GM12878 (cell line): ENCODE data around the gene CAPN1.

Source experiments
- EP300 ChIP-seq, 2 experiments: fragments of 150-350 bp in 1 of 2; IDR thresholded peaks; 2 replicates each; pipeline ENCODE4 v1.6.1; 2011 to 2012; ENCODE audit warnings: low read depth in 2 of 2, low read length in 2 of 2, borderline replicate concordance in 1 of 2, improper control_type of control experiment in 1 of 2, inconsistent platforms in 1 of 2; ENCODE audit not compliant: control insufficient read depth in 1 of 2
- HDAC2 ChIP-seq: fragments of 200-600 bp; sonication (generic); IDR thresholded peaks from 2 replicates; pipeline ENCODE4 v1.6.1; 2017
- KDM1A ChIP-seq: fragments of 200-600 bp; sonication (generic); IDR thresholded peaks from 2 replicates; pipeline ENCODE4 v1.6.1; 2016; ENCODE audit warnings: borderline replicate concordance
- MAX ChIP-seq: IDR thresholded peaks from 2 replicates; pipeline ENCODE4 v1.6.1; 2012; ENCODE audit warnings: low read depth, low read length, improper control_type of control experiment
- NFXL1 ChIP-seq: fragments of 450-650 bp; IDR thresholded peaks from 2 replicates; pipeline ENCODE4 v1.6.1; 2017; ENCODE audit warnings: antibody characterized with exemption, mild to moderate bottlenecking, borderline replicate concordance
- PAX5 ChIP-seq: IDR thresholded peaks from 2 replicates; pipeline ENCODE4 v1.6.1; 2011; ENCODE audit warnings: low read depth, low read length, borderline replicate concordance
- POLR2A ChIP-seq: IDR thresholded peaks from 2 replicates; pipeline ENCODE4 v1.6.1; 2011; ENCODE audit warnings: low read depth, mild to moderate bottlenecking, low read length
- POLR2AphosphoS5 ChIP-seq: IDR thresholded peaks from 2 replicates; pipeline ENCODE4 v1.6.1; 2011; ENCODE audit warnings: mild to moderate bottlenecking, low read length, inconsistent platforms
- RB1 ChIP-seq: fragments of 450-650 bp; formaldehyde crosslinking; IDR thresholded peaks from 2 replicates; pipeline ENCODE4 v1.6.1; 2017; ENCODE audit warnings: mild to moderate bottlenecking, borderline replicate concordance
- SPI1 ChIP-seq: IDR thresholded peaks from 2 replicates; pipeline ENCODE4 v1.6.1; 2011; ENCODE audit warnings: low read depth, mild to moderate bottlenecking, low read length, moderate library complexity, borderline replicate concordance; ENCODE audit not compliant: insufficient read depth
- TAF1 ChIP-seq: IDR thresholded peaks from 2 replicates; pipeline ENCODE4 v1.6.1; 2011; ENCODE audit warnings: mild to moderate bottlenecking, low read depth, low read length, borderline replicate concordance
- ZBTB11 ChIP-seq: fragments of 450-650 bp; formaldehyde crosslinking; IDR thresholded peaks from 2 replicates; pipeline ENCODE4 v1.5.0; 2022; ENCODE audit warnings: mild to moderate bottlenecking, missing genetic modification characterization
- TF ChIP-seq, protein P1 (sequence below), 3 experiments: IDR thresholded peaks in 2 of 3; conservative IDR thresholded peaks in 1 of 3; 2 replicates each; pipeline ENCODE4 v1.5.1; 2011; ENCODE audit warnings: low read depth in 3 of 3, low read length in 3 of 3, mild to moderate bottlenecking in 3 of 3, control low read depth in 2 of 3, moderate library complexity in 2 of 3, inconsistent platforms in 1 of 3, mixed read lengths in 1 of 3; ENCODE audit not compliant: control insufficient read depth in 2 of 3, insufficient read depth in 1 of 3; ENCODE audit errors: extremely low read depth in 1 of 3
- TF ChIP-seq, protein P2 (sequence below): IDR thresholded peaks from 2 replicates; pipeline ENCODE4 v1.6.1; 2012; ENCODE audit warnings: low read depth, low read length, improper control_type of control experiment

GRCh38 chr11:65186701-65187100 lies 5.0 kb downstream of the CAPN1 start:
- TF ChIP-seq SPI1 (no peak), HDAC2 (no peak), TAF1 (no peak), MAX (no peak), NFXL1 (no peak), EP300 (IDR thresholded peaks at IDR 0.05; ENCODE audit: borderline replicate concordance in 1 of 2, control insufficient read depth in 1 of 2, low read depth in 2 of 2, low read length in 2 of 2) (no peak), PAX5 (no peak), POLR2A (no peak), RB1 (no peak), KDM1A (no peak), POLR2AphosphoS5 (no peak), ZBTB11 (CRISPR knock-in tag) (no peak)
- TF ChIP-seq, protein P1, sequence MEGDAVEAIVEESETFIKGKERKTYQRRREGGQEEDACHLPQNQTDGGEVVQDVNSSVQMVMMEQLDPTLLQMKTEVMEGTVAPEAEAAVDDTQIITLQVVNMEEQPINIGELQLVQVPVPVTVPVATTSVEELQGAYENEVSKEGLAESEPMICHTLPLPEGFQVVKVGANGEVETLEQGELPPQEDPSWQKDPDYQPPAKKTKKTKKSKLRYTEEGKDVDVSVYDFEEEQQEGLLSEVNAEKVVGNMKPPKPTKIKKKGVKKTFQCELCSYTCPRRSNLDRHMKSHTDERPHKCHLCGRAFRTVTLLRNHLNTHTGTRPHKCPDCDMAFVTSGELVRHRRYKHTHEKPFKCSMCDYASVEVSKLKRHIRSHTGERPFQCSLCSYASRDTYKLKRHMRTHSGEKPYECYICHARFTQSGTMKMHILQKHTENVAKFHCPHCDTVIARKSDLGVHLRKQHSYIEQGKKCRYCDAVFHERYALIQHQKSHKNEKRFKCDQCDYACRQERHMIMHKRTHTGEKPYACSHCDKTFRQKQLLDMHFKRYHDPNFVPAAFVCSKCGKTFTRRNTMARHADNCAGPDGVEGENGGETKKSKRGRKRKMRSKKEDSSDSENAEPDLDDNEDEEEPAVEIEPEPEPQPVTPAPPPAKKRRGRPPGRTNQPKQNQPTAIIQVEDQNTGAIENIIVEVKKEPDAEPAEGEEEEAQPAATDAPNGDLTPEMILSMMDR (IDR thresholded peaks at IDR 0.05 in 2 of 3, conservative IDR thresholded peaks at IDR 0.05 in 1 of 3; ENCODE audit: control insufficient read depth in 2 of 3, extremely low read depth in 1 of 3, insufficient read depth in 1 of 3, low read depth in 3 of 3, low read length in 3 of 3), result no peak
- TF ChIP-seq, protein P2, sequence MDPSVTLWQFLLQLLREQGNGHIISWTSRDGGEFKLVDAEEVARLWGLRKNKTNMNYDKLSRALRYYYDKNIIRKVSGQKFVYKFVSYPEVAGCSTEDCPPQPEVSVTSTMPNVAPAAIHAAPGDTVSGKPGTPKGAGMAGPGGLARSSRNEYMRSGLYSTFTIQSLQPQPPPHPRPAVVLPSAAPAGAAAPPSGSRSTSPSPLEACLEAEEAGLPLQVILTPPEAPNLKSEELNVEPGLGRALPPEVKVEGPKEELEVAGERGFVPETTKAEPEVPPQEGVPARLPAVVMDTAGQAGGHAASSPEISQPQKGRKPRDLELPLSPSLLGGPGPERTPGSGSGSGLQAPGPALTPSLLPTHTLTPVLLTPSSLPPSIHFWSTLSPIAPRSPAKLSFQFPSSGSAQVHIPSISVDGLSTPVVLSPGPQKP, result no peak
